GM18517 (cell line): Measurements from ENCODE around the gene EMC8.

Experiments
- ATAC-seq: cut with Tn5 transposase; IDR thresholded peaks from one replicate; pipeline ENCODE4 v1.9.1; 2021; ENCODE audit warnings: mild to moderate bottlenecking, moderate library complexity; ENCODE audit not compliant: unreplicated experiment

Gene EMC8

GRCh38 chr16:85759136-85759535, 40.2 kb downstream of the EMC8 start:
- no peak for ATAC-seq

- ATAC-seq, result peak; percentile 43
These were observed 42.0 kb downstream of the EMC8 start for GRCh38 chr16:85757341-85757822.

GRCh38 chr16:85755929-85756768, 43.2 kb downstream of the EMC8 start:
- ATAC-seq, result peak; percentile 44

- no peak for ATAC-seq
These were observed 44.9 kb downstream of the EMC8 start for GRCh38 chr16:85754413-85754812.

GRCh38 chr16:85753976-85754375, 45.4 kb downstream of the EMC8 start:
- no peak for ATAC-seq

GRCh38 chr16:85753559-85753958, 45.8 kb downstream of the EMC8 start:
- no peak for ATAC-seq

- no peak for ATAC-seq
These were observed 46.6 kb downstream of the EMC8 start for GRCh38 chr16:85752511-85753420.

- no peak for ATAC-seq
These were observed 47.4 kb downstream of the EMC8 start for GRCh38 chr16:85751698-85752501.

- ATAC-seq, result no peak
These were observed 48.3 kb downstream of the EMC8 start, which contains the start of gene C16orf74 for GRCh38 chr16:85750827-85751697. Gene C16orf74, minus strand, starts transcription at chr16:85751096. Its CDS starts 15,879 bp downstream, at chr16:85735217.

- no peak for ATAC-seq
These were observed 49.1 kb downstream of the EMC8 start for GRCh38 chr16:85750146-85750826.

- ATAC-seq, result no peak
These were observed 49.6 kb downstream of the EMC8 start for GRCh38 chr16:85749771-85750145.

- no peak for ATAC-seq
These were observed 52.7 kb downstream of the EMC8 start for GRCh38 chr16:85746460-85747215.

- no peak for ATAC-seq
These were observed 60.2 kb downstream of the EMC8 start for GRCh38 chr16:85738923-85739715.

- no peak for ATAC-seq
These were observed 62.4 kb downstream of the EMC8 start for GRCh38 chr16:85736921-85737320.

- ATAC-seq, result no peak
These were observed 63.4 kb downstream of the EMC8 start for GRCh38 chr16:85735946-85736345.

GRCh38 chr16:85735225-85735635, 64.1 kb downstream of the EMC8 start:
- peak; percentile 58 for ATAC-seq

GRCh38 chr16:85734311-85735017, 64.9 kb downstream of the EMC8 start:
- ATAC-seq, result no peak
